Endothelial cell of umbilical vein (primary cell): ENCODE measurements around the gene MORC1.

Experiments used
- EZH2 ChIP-seq: IDR thresholded peaks from 2 replicates; pipeline ENCODE4 v1.6.1; 2012; ENCODE audit warnings: borderline replicate concordance, low read depth, mild to moderate bottlenecking, moderate library complexity, low read length, inconsistent platforms; ENCODE audit not compliant: severe bottlenecking
- JUN ChIP-seq: IDR thresholded peaks from 2 replicates; pipeline ENCODE4 v1.6.1; 2011; ENCODE audit warnings: borderline replicate concordance, low read depth; ENCODE audit not compliant: insufficient read length, insufficient read depth
- MYC ChIP-seq: IDR thresholded peaks from one replicate; pipeline ENCODE4 v1.6.1; 2011; ENCODE audit warnings: mild to moderate bottlenecking, low read depth, low read length
- POLR2A ChIP-seq: IDR thresholded peaks from 2 replicates; pipeline ENCODE4 v1.6.1; 2012; ENCODE audit warnings: low read depth, mild to moderate bottlenecking, control low read depth, low read length
- POLR2AphosphoS5 ChIP-seq: IDR thresholded peaks from 2 replicates; pipeline ENCODE4 v1.6.1; 2012; ENCODE audit warnings: low read depth, mild to moderate bottlenecking, control low read depth, low read length, moderate library complexity; ENCODE audit not compliant: insufficient read depth
- TF ChIP-seq, protein P1 (sequence below), 2 donors: IDR thresholded peaks; 1 replicate in 1 of 2; 2 replicates in 1 of 2; pipeline ENCODE4 v1.5.1; 2011; ENCODE audit warnings: low read length in 2 of 2, mild to moderate bottlenecking in 2 of 2, moderate library complexity in 2 of 2, control low read depth in 1 of 2, inconsistent platforms in 1 of 2, low read depth in 1 of 2; ENCODE audit not compliant: insufficient read depth in 1 of 2; ENCODE audit errors: extremely low read depth in 1 of 2
- TF ChIP-seq, protein P2 (sequence below): IDR thresholded peaks from 2 replicates; pipeline ENCODE4 v1.6.1; 2011; ENCODE audit not compliant: insufficient read depth, insufficient read length

DNA sequence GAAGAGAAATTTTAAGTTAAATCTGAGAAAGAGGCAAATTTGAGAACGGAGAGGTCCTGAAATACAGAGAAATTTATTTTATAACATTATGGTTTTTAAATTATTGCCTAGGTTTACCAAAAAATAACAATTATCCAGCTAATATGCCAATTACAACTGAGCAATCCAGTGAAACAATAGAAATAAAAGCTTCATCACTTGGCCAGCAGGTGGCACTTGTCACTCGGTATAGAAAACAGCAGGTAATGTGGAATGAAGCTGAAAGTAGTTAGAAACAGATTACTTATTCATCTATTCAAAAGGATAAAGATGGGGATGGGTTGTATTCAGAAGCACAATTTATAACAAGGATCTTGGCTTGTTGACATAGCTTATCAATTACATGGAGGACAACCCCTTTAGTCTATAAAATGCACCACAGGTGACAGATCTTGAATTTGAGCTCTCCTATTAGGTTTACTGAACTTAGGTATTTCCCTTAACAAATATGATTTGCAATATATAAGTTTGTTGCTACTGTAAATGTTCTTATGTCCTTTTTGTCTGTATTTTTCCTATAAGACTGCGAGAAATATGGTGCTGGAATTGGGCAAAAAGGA lies 94.2 kb downstream of the MORC1 start:
- TF ChIP-seq POLR2A, result no peak
- TF ChIP-seq MYC, result no peak
- TF ChIP-seq, protein P1, sequence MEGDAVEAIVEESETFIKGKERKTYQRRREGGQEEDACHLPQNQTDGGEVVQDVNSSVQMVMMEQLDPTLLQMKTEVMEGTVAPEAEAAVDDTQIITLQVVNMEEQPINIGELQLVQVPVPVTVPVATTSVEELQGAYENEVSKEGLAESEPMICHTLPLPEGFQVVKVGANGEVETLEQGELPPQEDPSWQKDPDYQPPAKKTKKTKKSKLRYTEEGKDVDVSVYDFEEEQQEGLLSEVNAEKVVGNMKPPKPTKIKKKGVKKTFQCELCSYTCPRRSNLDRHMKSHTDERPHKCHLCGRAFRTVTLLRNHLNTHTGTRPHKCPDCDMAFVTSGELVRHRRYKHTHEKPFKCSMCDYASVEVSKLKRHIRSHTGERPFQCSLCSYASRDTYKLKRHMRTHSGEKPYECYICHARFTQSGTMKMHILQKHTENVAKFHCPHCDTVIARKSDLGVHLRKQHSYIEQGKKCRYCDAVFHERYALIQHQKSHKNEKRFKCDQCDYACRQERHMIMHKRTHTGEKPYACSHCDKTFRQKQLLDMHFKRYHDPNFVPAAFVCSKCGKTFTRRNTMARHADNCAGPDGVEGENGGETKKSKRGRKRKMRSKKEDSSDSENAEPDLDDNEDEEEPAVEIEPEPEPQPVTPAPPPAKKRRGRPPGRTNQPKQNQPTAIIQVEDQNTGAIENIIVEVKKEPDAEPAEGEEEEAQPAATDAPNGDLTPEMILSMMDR (IDR thresholded peaks at IDR 0.05; ENCODE audit: extremely low read depth in 1 of 2, insufficient read depth in 1 of 2, low read depth in 1 of 2, low read length in 2 of 2), result peak; percentile 41 to 50
- no peak for TF ChIP-seq JUN
- no peak for TF ChIP-seq EZH2
- TF ChIP-seq POLR2AphosphoS5, result no peak
- TF ChIP-seq, protein P2, sequence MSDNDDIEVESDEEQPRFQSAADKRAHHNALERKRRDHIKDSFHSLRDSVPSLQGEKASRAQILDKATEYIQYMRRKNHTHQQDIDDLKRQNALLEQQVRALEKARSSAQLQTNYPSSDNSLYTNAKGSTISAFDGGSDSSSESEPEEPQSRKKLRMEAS, result no peak
